ENCODE measurements around the gene MIPEP. TPM values are rescaled to one million over a fixed set of nuclear protein-coding genes. Genes with fewer than 3 reads are reported as not detected.
A peak's percentile ranks its signal among the peaks of the same experiment; 100 is the strongest.

MIPEP gene
- total RNA-seq, 1 donor from 2014 or later = 22.9 TPM

- DNase-seq (ENCODE audit: low read depth, low spot score) = no peak
Observed at GRCh38 chr13:23810685-23811240, 78.4 kb downstream of the MIPEP start.

GRCh38 chr13:23808803-23809202, 80.4 kb downstream of the MIPEP start:
- no peak for DNase-seq (ENCODE audit: low read depth, low spot score)

- DNase-seq (ENCODE audit: low read depth, low spot score) = no peak
Observed at GRCh38 chr13:23806874-23807526, 82.2 kb downstream of the MIPEP start.

- no peak for DNase-seq (ENCODE audit: low read depth, low spot score)
Observed at GRCh38 chr13:23805821-23806220, 83.4 kb downstream of the MIPEP start.

GRCh38 chr13:23805122-23805521, 84.1 kb downstream of the MIPEP start:
- no peak for DNase-seq (ENCODE audit: low read depth, low spot score)

GRCh38 chr13:23804166-23804565, 85.0 kb downstream of the MIPEP start:
- no peak for DNase-seq (ENCODE audit: low read depth, low spot score)

- no peak for DNase-seq (ENCODE audit: low read depth, low spot score)
Observed at GRCh38 chr13:23801141-23801540, 88.1 kb downstream of the MIPEP start.

- DNase-seq (ENCODE audit: low read depth, low spot score) = no peak
Observed at GRCh38 chr13:23799945-23800344, 89.3 kb downstream of the MIPEP start.

GRCh38 chr13:23797276-23797903, 91.8 kb downstream of the MIPEP start:
- DNase-seq (ENCODE audit: low read depth, low spot score) = no peak

- no peak for DNase-seq (ENCODE audit: low read depth, low spot score)
Observed at GRCh38 chr13:23796551-23796950, 92.6 kb downstream of the MIPEP start.

GRCh38 chr13:23794267-23795161, 94.7 kb downstream of the MIPEP start:
- DNase-seq (ENCODE audit: low read depth, low spot score) = peak; percentile 44

- peak; percentile 7 for DNase-seq (ENCODE audit: low read depth, low spot score)
Observed at GRCh38 chr13:23793711-23794110, 95.5 kb downstream of the MIPEP start.

GRCh38 chr13:23792680-23793079, 96.5 kb downstream of the MIPEP start:
- DNase-seq (ENCODE audit: low read depth, low spot score) = no peak

GRCh38 chr13:23790577-23791170, 98.5 kb downstream of the MIPEP start:
- no peak for DNase-seq (ENCODE audit: low read depth, low spot score)

GRCh38 chr13:23789576-23790346, 99.4 kb downstream of the MIPEP start:
- no peak for DNase-seq (ENCODE audit: low read depth, low spot score)

- no peak for DNase-seq (ENCODE audit: low read depth, low spot score)
Observed at GRCh38 chr13:23788459-23788858, 100.7 kb downstream of the MIPEP start.

GRCh38 chr13:23787464-23787863, 101.7 kb downstream of the MIPEP start:
- no peak for DNase-seq (ENCODE audit: low read depth, low spot score)

- DNase-seq (ENCODE audit: low read depth, low spot score) = no peak
Observed at GRCh38 chr13:23786607-23787006, 102.6 kb downstream of the MIPEP start.

- DNase-seq (ENCODE audit: low read depth, low spot score) = no peak
Observed at GRCh38 chr13:23778879-23779278, 110.3 kb downstream of the MIPEP start.

- DNase-seq (ENCODE audit: low read depth, low spot score) = no peak
Observed at GRCh38 chr13:23778002-23778652, 111.1 kb downstream of the MIPEP start.

- no peak for DNase-seq (ENCODE audit: low read depth, low spot score)
Observed at GRCh38 chr13:23777575-23777870, 111.7 kb downstream of the MIPEP start.

All from pulmonary artery endothelial cell (primary cell).